ENCODE measurements around the gene PCDHA9. TPM values are rescaled to one million over a fixed set of nuclear protein-coding genes. Genes with fewer than 3 reads are reported as not detected.

The PCDHA9 gene
- total RNA-seq, 1 experiment from 2014 or later: not detected

- no peak overlapping the region for H3K27ac ChIP-seq
- DNase-seq: no peak
- BruUV-seq (replicated peaks): no TSS peak
- intact Hi-C loops (cut with micrococcal nuclease; ENCODE audit: unreplicated experiment): no loop called here
- H3K9me2 ChIP-seq (ENCODE audit: insufficient read depth): no peaks in the 10 kb centered on the region
- no peaks in the 10 kb centered on the region for H3K27me3 ChIP-seq (ENCODE audit: insufficient read depth, low read depth)
- ChIA-PET POLR2A (ENCODE audit: unreplicated experiment) (no interaction called here), CTCF (no interaction called here)
- no peaks in the 10 kb centered on the region for H3K4me1 ChIP-seq (replicated peaks; ENCODE audit: insufficient read depth)
- H4K20me1 ChIP-seq (ENCODE audit: insufficient read depth): no peaks in the 10 kb centered on the region
- H3K4me3 ChIP-seq: no peak overlapping the region
- H3K4me2 ChIP-seq: no peak overlapping the region
- no peak overlapping the region for H2AFZ ChIP-seq
- H3K79me2 ChIP-seq (ENCODE audit: low read depth): no peaks in the 10 kb centered on the region
- H3F3A ChIP-seq (ENCODE audit: insufficient read depth, low read depth): no peaks in the 10 kb centered on the region
- no peak for TF ChIP-seq EZH2 (IDR thresholded peaks at IDR 0.05; ENCODE audit: low read depth)
- no peak for TF ChIP-seq CTCF (conservative IDR thresholded peaks at IDR 0.05)
- no peaks in the 10 kb centered on the region for H3K36me3 ChIP-seq (ENCODE audit: low read depth)
- H3K9me3 ChIP-seq (ENCODE audit: insufficient read depth, low read depth): no peaks in the 10 kb centered on the region
Measured at GRCh38 chr5:140877262-140877581, 29.0 kb downstream of the PCDHA9 start.

GRCh38 chr5:140881889-140882590, 33.9 kb downstream of the PCDHA9 start, which contains the start of gene PCDHA13:
Gene PCDHA13 (plus strand): TSS chr5:140882124. CDS start chr5:140882269, 145 bp downstream.
- no peak within 1 kb of the TSS for H3K4me2 ChIP-seq
- no peak within 1 kb of the TSS for H3K4me3 ChIP-seq
- no peaks in the 10 kb centered on the region; the same call in 1 of the 2 replicates for H3K9me2 ChIP-seq (ENCODE audit: insufficient read depth)
- H4K20me1 ChIP-seq (ENCODE audit: insufficient read depth): no peaks in the 10 kb centered on the region
- H3F3A ChIP-seq (ENCODE audit: insufficient read depth, low read depth): no peaks in the 10 kb centered on the region
- H3K9me3 ChIP-seq (ENCODE audit: insufficient read depth, low read depth): peaks cover 6% of the 10 kb centered on the region
- no TSS peak for BruUV-seq (replicated peaks)
- TF ChIP-seq EZH2 (IDR thresholded peaks at IDR 0.05; ENCODE audit: low read depth): no peak
- TF ChIP-seq CTCF (conservative IDR thresholded peaks at IDR 0.05): no peak
- intact Hi-C loops (cut with micrococcal nuclease; ENCODE audit: unreplicated experiment): loop anchor here (1.0 to 5.0 kb wide), 2 partner anchors 40 to 158 kb away; no protein-coding TSS in a partner anchor
- H2AFZ ChIP-seq: no peak within 1 kb of the TSS
- no peak for DNase-seq
- no peaks in the 10 kb centered on the region for H3K36me3 ChIP-seq (ENCODE audit: low read depth)
- ChIA-PET CTCF (interaction anchor here (0.9 kb wide), 1 partner anchor 158 kb away, joined by 5 read pairs; no protein-coding TSS in a partner anchor), POLR2A (ENCODE audit: unreplicated experiment) (no interaction called here)
- H3K27me3 ChIP-seq (ENCODE audit: insufficient read depth, low read depth): no peaks in the 10 kb centered on the region
- H3K79me2 ChIP-seq (ENCODE audit: low read depth): no peaks in the 10 kb centered on the region
- H3K4me1 ChIP-seq (replicated peaks; ENCODE audit: insufficient read depth): no peaks in the 10 kb centered on the region
- H3K27ac ChIP-seq: no peak within 1 kb of the TSS

GRCh38 chr5:140882591-140882899, 34.4 kb downstream of the PCDHA9 start:
- H3K79me2 ChIP-seq (ENCODE audit: low read depth): no peaks in the 10 kb centered on the region
- TF ChIP-seq EZH2 (IDR thresholded peaks at IDR 0.05; ENCODE audit: low read depth) (no peak), CTCF (conservative IDR thresholded peaks at IDR 0.05) (0 out of 2 replicates have a peak, but pooled peaks have one; percentile 26)
- H3K9me3 ChIP-seq (ENCODE audit: insufficient read depth, low read depth): peaks cover 6% of the 10 kb centered on the region
- no peaks in the 10 kb centered on the region for H3K4me1 ChIP-seq (replicated peaks; ENCODE audit: insufficient read depth)
- ChIA-PET CTCF (interaction anchor here (0.9 kb wide), 1 partner anchor 157 kb away, joined by 5 read pairs; no protein-coding TSS in a partner anchor), POLR2A (ENCODE audit: unreplicated experiment) (no interaction called here)
- H4K20me1 ChIP-seq (ENCODE audit: insufficient read depth): no peaks in the 10 kb centered on the region
- H3K27me3 ChIP-seq (ENCODE audit: insufficient read depth, low read depth): 0 out of 2 replicates have a peak, but pooled peaks cover under 1% of the 10 kb centered on the region
- no peaks in the 10 kb centered on the region; the same call in 1 of the 2 replicates for H3K9me2 ChIP-seq (ENCODE audit: insufficient read depth)
- no peak overlapping the region for H3K4me2 ChIP-seq
- intact Hi-C loops (cut with micrococcal nuclease; ENCODE audit: unreplicated experiment): loop anchor here (1.0 to 5.0 kb wide), 2 partner anchors 40 to 158 kb away; no protein-coding TSS in a partner anchor
- H3K4me3 ChIP-seq: no peak overlapping the region
- H3K36me3 ChIP-seq (ENCODE audit: low read depth): no peaks in the 10 kb centered on the region
- no peak for DNase-seq
- H3F3A ChIP-seq (ENCODE audit: insufficient read depth, low read depth): no peaks in the 10 kb centered on the region
- no peak overlapping the region for H2AFZ ChIP-seq
- H3K27ac ChIP-seq: no peak overlapping the region
- no TSS peak for BruUV-seq (replicated peaks)

Measured in PC-9 (cell line).